ENCODE results near the gene SLC12A6. TPM values are rescaled to one million over a fixed set of nuclear protein-coding genes. Genes with fewer than 3 reads are reported as not detected.

Gene SLC12A6
- total and polyA plus RNA-seq, 2 experiments from 2014 or later: 12.0 to 44.3 TPM

DNA sequence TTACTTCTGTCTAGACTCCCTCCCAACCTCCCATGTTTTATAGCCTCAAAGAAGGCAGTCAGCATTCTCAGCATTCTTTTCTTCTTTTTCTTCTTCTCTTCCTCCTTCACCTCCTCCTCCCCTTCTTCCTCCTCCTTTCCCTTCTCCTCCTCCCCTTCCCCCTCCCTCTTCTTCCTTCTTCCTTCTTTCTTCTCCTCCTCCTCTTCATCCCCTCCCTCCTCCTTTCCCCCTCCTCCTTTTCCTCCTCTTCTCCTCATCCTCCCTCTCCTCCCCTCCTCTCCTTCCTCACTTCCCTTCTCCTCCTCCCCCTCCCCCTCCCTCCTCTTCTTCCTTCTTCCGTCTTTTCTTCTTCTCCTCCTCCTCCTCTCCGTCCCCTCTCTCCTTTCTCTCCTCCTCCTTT lies 33.1 kb upstream of the SLC12A6 start:
- Histone ChIP-seq H3K27me3 (no peaks in the 10 kb centered on the region), H3K9me3 (ENCODE audit: low read depth) (no peaks in the 10 kb centered on the region), H3K4me3 (no peak overlapping the region), H3K36me3 (no peaks in the 10 kb centered on the region), H3K27ac (no peak overlapping the region), H3K4me1 (ENCODE audit: low read depth) (peaks cover 3% of the 10 kb centered on the region)
- TF ChIP-seq, protein P1, sequence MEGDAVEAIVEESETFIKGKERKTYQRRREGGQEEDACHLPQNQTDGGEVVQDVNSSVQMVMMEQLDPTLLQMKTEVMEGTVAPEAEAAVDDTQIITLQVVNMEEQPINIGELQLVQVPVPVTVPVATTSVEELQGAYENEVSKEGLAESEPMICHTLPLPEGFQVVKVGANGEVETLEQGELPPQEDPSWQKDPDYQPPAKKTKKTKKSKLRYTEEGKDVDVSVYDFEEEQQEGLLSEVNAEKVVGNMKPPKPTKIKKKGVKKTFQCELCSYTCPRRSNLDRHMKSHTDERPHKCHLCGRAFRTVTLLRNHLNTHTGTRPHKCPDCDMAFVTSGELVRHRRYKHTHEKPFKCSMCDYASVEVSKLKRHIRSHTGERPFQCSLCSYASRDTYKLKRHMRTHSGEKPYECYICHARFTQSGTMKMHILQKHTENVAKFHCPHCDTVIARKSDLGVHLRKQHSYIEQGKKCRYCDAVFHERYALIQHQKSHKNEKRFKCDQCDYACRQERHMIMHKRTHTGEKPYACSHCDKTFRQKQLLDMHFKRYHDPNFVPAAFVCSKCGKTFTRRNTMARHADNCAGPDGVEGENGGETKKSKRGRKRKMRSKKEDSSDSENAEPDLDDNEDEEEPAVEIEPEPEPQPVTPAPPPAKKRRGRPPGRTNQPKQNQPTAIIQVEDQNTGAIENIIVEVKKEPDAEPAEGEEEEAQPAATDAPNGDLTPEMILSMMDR (IDR thresholded peaks at IDR 0.05; ENCODE audit: low read depth, low read length): no peak
- no peak for DNase-seq (ENCODE audit: low read depth in 1 of 2, low spot score in 1 of 2)

DNA sequence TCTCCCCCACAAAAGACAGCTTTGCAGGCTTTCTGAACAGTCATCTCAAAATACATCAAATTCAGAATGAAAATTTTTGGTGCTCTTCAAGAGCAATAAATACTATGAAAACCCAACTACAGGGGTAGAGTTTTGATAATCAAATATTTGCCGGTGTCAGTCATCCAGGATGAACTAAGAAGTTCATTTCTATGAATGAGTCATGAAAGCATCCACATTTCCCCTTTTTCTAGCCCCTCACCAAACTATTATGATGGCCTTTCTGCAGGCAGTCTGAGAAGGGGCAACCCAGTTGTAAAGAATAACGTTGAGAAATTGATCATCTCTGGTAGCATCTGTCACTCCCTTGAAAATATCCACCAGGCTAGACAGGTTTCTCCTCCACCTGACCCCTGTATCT lies 32.5 kb upstream of the SLC12A6 start:
- TF ChIP-seq, protein P1 (IDR thresholded peaks at IDR 0.05; ENCODE audit: low read depth, low read length): no peak
- H3K36me3 ChIP-seq: no peaks in the 10 kb centered on the region
- H3K9me3 ChIP-seq (ENCODE audit: low read depth): no peaks in the 10 kb centered on the region
- H3K4me3 ChIP-seq: no peak overlapping the region
- H3K27ac ChIP-seq: no peak overlapping the region
- H3K27me3 ChIP-seq: no peaks in the 10 kb centered on the region
- no peak for DNase-seq (ENCODE audit: low read depth in 1 of 2, low spot score in 1 of 2)
- peaks cover 8% of the 10 kb centered on the region for H3K4me1 ChIP-seq (ENCODE audit: low read depth)

DNA sequence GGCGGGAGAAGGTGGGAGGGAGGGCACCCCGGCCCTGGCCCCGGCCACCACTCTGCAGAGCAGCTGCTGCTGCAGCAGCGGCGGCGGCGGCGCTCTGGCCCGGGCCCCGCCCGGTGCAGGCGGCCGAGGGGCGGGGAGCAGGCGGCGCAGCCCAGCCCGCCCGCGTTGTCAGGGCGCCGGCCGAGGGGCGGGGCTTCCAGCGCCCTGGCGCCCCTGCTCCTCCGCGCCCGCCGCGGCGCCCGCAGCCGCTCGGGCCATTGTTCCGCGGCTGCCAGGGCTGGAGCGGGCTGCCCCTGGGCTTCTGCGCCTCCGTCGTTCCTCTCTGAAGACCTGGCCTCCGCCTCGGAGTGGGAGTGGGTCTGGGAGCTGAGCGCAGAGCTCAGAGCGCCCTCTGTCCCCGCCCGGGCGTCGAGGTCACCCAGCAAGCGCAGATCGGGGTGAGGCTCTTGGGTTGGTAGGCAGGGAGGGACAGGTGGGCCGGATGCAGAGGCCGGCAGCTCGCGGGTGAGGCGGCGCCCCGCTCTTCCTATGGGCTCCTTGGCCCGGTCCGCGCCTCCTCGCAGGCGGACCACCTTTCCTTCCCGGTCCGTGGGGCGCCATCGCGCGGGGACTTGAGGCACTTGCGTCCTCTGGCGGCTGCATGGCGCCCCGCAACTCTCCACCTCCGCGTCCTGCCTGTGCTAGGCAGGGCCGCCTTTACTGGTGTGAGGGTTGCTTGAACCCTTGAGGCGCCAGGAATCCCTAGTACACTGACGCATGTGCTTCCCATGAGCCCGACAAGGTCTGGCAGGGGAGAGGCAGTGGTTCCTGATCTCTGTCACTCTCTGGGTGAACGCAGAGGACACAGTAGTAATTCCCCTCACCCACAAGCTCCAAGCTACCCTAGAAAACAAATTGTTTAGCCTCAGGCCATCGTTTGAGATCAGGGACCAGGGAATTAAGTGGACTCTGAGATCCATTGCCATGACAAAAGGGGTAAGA lies 29.8 kb upstream of the SLC12A6 start, which contains the start of gene LPCAT4:
LPCAT4 (minus strand) TSS at position 96 of the 981 bp plus-strand sequence. CDS start 96 bp downstream, outside the sequence.
- DNase-seq (ENCODE audit: low read depth in 1 of 2, low spot score in 1 of 2): peak; percentile 90 to 94
- TF ChIP-seq, protein P1 (IDR thresholded peaks at IDR 0.05; ENCODE audit: low read depth, low read length): peak; percentile 89
- H3K4me3 ChIP-seq: peak within 1 kb of the TSS; percentile 90
- H3K27me3 ChIP-seq: no peaks in the 10 kb centered on the region
- H3K27ac ChIP-seq: peak within 1 kb of the TSS; percentile 95
- H3K4me1 ChIP-seq (ENCODE audit: low read depth): peaks cover 13% of the 10 kb centered on the region
- peaks cover 3% of the 10 kb centered on the region for H3K36me3 ChIP-seq
- no peaks in the 10 kb centered on the region for H3K9me3 ChIP-seq (ENCODE audit: low read depth)

DNA sequence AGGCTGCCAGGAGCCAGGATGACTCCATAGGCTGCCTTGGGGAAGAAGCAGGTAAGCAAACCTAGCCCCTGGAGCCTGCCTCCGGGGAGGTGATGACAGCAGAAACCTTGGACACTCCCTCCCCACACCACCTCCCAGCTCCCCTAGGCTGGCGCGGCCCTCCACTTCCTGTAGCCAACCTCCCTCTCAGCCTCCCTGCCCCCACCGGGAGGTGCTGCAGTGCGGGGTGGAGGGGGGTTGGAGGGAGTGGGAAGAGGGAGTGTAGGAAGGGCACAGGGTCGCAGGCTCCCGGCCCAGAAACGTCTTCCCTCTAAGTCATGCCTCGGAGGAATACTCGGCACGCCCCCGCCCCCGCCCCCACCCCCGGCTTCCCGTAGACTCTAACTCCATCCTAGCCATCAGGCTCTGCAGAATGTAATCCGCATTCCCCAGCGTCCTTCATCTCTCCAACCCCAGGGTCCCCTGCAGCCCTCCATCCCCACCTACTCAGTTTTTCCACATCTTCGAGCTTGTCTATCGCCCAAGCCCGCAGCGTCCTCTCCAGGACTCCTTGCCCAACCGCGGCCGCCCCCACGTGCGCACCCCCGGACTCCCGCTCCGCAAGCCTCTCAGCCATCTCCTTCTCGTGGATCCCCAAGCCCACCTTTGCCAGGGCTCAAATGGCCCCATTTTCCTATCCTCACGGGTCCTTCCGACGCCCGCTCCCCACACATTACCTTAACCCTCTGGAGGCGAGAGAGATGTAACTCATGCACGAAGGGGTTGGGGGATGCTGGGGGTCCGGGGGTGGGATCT lies 28.9 kb upstream of the SLC12A6 start:
- TF ChIP-seq, protein P1 (IDR thresholded peaks at IDR 0.05; ENCODE audit: low read depth, low read length): no peak
- peak overlapping the region; percentile 75 for H3K27ac ChIP-seq

DNA sequence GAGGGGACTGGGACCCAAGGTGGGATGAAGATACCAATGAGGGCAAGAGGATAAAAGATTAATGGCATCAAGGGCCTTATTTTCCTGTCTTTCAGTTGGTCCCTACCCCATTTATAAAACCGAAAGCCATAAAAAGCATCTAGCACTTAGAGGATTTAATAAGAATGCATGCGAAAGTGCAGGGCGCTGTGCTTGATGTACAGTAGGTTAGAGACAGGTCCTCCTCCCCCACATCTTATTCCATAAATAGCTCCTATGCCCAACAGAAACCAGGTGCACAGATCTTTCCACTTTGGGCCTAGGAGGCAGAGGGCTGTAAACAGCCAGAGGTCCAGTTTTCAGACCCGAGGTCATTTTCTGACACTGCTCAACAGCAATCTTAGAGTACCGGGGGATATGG lies 28.3 kb upstream of the SLC12A6 start:
- DNase-seq (ENCODE audit: low read depth in 1 of 2, low spot score in 1 of 2): no peak
- Histone ChIP-seq H3K9me3 (ENCODE audit: low read depth) (no peaks in the 10 kb centered on the region), H3K27me3 (no peaks in the 10 kb centered on the region), H3K36me3 (peaks cover 8% of the 10 kb centered on the region), H3K4me3 (peak overlapping the region; percentile 90), H3K4me1 (ENCODE audit: low read depth) (peaks cover 13% of the 10 kb centered on the region), H3K27ac (peak overlapping the region; percentile 75)
- TF ChIP-seq, protein P1 (IDR thresholded peaks at IDR 0.05; ENCODE audit: low read depth, low read length): no peak

More for the DNA sequence above, 28.9 kb upstream of the SLC12A6 start:
- Histone ChIP-seq H3K9me3 (ENCODE audit: low read depth) (no peaks in the 10 kb centered on the region), H3K4me3 (peak overlapping the region; percentile 90), H3K27me3 (no peaks in the 10 kb centered on the region), H3K36me3 (peaks cover 3% of the 10 kb centered on the region), H3K4me1 (ENCODE audit: low read depth) (peaks cover 13% of the 10 kb centered on the region)
- peak; percentile 67 to 90 for DNase-seq (ENCODE audit: low read depth in 1 of 2, low spot score in 1 of 2)
